Natural killer cell (primary cell): ENCODE data around the gene BIRC2. TPM values are rescaled to one million over a fixed set of nuclear protein-coding genes. Genes with fewer than 3 reads are reported as not detected.

ENCODE experiments used
- ATAC-seq, 3 donors: fragments of 150-1000 bp in 2 of 3; fragments of 200-7000 bp in 1 of 3; cut with Tn5 transposase; 1 replicate in 1 of 3; 2 replicates in 2 of 3; pipeline ENCODE4 v1.10.0; 2021; ENCODE audit warnings: mild to moderate bottlenecking in 2 of 3, moderate library complexity in 2 of 3
- DNase-seq, 2 donors: peaks; one replicate each; pipeline versions ENCODE4 v3.0.0 to v3.0.0-alpha.2; 2013 to 2021; ENCODE audit warnings: mixed read lengths in 1 of 2
- H3K27ac ChIP-seq: one replicate; pipeline ENCODE4 v1.5.1; 2013; ENCODE audit warnings: mild to moderate bottlenecking, low read length
- H3K27me3 ChIP-seq: one replicate; pipeline ENCODE4 v1.6.1; 2013; ENCODE audit warnings: low read length; ENCODE audit not compliant: control insufficient read depth, insufficient read depth
- H3K36me3 ChIP-seq: one replicate; pipeline ENCODE4 v1.6.1; 2013; ENCODE audit warnings: low read length; ENCODE audit not compliant: control insufficient read depth, insufficient read depth
- H3K4me1 ChIP-seq: one replicate; pipeline ENCODE4 v1.6.1; 2013; ENCODE audit warnings: low read length; ENCODE audit not compliant: control insufficient read depth, insufficient read depth
- H3K4me3 ChIP-seq: one replicate; pipeline ENCODE4 v1.5.1; 2013; ENCODE audit warnings: low read length
- H3K9me3 ChIP-seq: one replicate; pipeline ENCODE4 v1.6.1; 2013; ENCODE audit warnings: low read length; ENCODE audit not compliant: control insufficient read depth, insufficient read depth
- H3K27ac Mint-ChIP-seq, 2 donors: one replicate each; pipeline ENCODE4 v1.8.0; 2022; ENCODE audit warnings: mild to moderate bottlenecking in 2 of 2, mixed read lengths in 2 of 2, moderate library complexity in 1 of 2
- H3K27me3 Mint-ChIP-seq, 2 donors: one replicate each; pipeline ENCODE4 v1.8.0; 2022; ENCODE audit warnings: low read depth in 2 of 2, mixed read lengths in 2 of 2
- H3K36me3 Mint-ChIP-seq: one replicate; pipeline ENCODE4 v1.8.0; 2022; ENCODE audit warnings: mixed read lengths
- H3K4me1 Mint-ChIP-seq, 2 donors: one replicate each; pipeline ENCODE4 v1.8.0; 2022; ENCODE audit warnings: mixed read lengths in 2 of 2
- H3K4me3 Mint-ChIP-seq: one replicate; pipeline ENCODE4 v1.8.0; 2022; ENCODE audit warnings: mild to moderate bottlenecking, moderate library complexity, mixed read lengths
- H3K9me3 Mint-ChIP-seq, 2 donors: one replicate each; pipeline ENCODE4 v1.8.0; 2022; ENCODE audit warnings: mixed read lengths in 2 of 2
- CTCF ChIP-seq: fragments of 200-600 bp; IDR thresholded peaks from one replicate; pipeline ENCODE4 v1.8.0; 2022; ENCODE audit warnings: antibody characterized with exemption
- WGBS: methylation state at CpG from one replicate; pipeline ENCODE4 v1.1.7; 2013; ENCODE audit warnings: missing lambda C conversion rate; ENCODE audit not compliant: insufficient coverage; 5-methylcytosine and 5-hydroxymethylcytosine counted together
- intact Hi-C: fragments of 100-400 bp; cut with micrococcal nuclease; formaldehyde crosslinking; loops from one replicate; pipeline ENCODE4 v1.14.2; 2022
- total RNA-seq, 4 donors: library from RNA; stranded (reverse); fragments of 120-200 nt in 1 of 4; gene quantifications; one replicate each; pipeline versions ENCODE4 v1.2.3 to v1.2.4, GENCODE V29; 2013 to 2022

The BIRC2 gene
- total RNA-seq, 3 donors from 2014 or later (not counting 1 experiment from before 2014, with no cell fraction given) = 92.2 to 146 (median 111) TPM

GRCh38 chr11:102395720-102396393, 48.8 kb downstream of the BIRC2 start:
- Histone ChIP-seq H3K4me1 (no peaks in the 10 kb centered on the region), H3K9me3 (no peaks in the 10 kb centered on the region), H3K4me3 (no peak overlapping the region), H3K36me3 (peaks cover 43% of the 10 kb centered on the region), H3K27ac (no peak overlapping the region), H3K27me3 (no peaks in the 10 kb centered on the region)
- Mint-ChIP-seq H3K4me3 (no peak overlapping the region), H3K4me1 (peaks cover 9% of the 10 kb centered on the region in 2 donors), H3K36me3 (no peaks in the 10 kb centered on the region), H3K9me3 (no peaks in the 10 kb centered on the region), H3K27me3 (no peaks in the 10 kb centered on the region), H3K27ac (peak overlapping the region in 1 of 2 donors; percentile 9)
- intact Hi-C loops = no loop called here
- TF ChIP-seq CTCF = no peak
- DNase-seq = no peak
- 89% methylated on average over 4 of the region's 6 CpGs for WGBS
- ATAC-seq = no peak

GRCh38 chr11:102396708-102397563, 49.9 kb downstream of the BIRC2 start:
- TF ChIP-seq CTCF = no peak
- no peak overlapping the region for H3K4me3 ChIP-seq
- 94% methylated on average over 3 of the region's 4 CpGs for WGBS
- Mint-ChIP-seq H3K27ac (peak overlapping the region in 1 of 2 donors; percentile 9), H3K9me3 (no peaks in the 10 kb centered on the region), H3K4me1 (peaks cover 11 to 12% of the 10 kb centered on the region in 2 donors), H3K27me3 (no peaks in the 10 kb centered on the region), H3K36me3 (no peaks in the 10 kb centered on the region), H3K4me3 (no peak overlapping the region)
- no peak overlapping the region for H3K27ac ChIP-seq
- intact Hi-C loops = no loop called here
- H3K27me3 ChIP-seq = no peaks in the 10 kb centered on the region
- no peaks in the 10 kb centered on the region for H3K4me1 ChIP-seq
- ATAC-seq (no peak), DNase-seq (no peak)
- peaks cover 52% of the 10 kb centered on the region for H3K36me3 ChIP-seq
- no peaks in the 10 kb centered on the region for H3K9me3 ChIP-seq

DNA sequence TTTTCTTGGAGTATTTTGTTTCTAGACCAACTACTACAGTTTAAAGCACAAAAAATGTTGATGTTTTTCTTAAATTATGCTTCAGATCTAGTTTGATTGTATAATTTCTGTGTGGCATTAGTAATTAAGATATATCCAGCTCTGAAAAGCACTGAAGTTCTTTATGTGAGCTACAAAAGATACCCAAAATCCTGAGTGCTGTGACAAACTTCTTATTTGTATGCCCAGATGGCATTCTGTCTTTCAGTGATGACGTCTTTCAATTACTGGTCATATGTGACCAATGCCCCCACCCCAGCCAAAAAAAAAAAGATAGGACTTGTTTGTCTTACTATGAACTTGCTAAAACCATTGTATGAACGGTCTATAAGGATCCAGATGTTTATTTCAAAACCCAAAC, 51.3 kb downstream of the BIRC2 start:
- WGBS = 100% methylated on average over 2 of the region's 2 CpGs
- no peak for DNase-seq
- H3K9me3 Mint-ChIP-seq = no peaks in the 10 kb centered on the region
- no peak overlapping the region for H3K4me3 Mint-ChIP-seq
- peaks cover 4% of the 10 kb centered on the region for H3K4me1 ChIP-seq
- no peak overlapping the region for H3K27ac ChIP-seq
- no peaks in the 10 kb centered on the region for H3K27me3 Mint-ChIP-seq
- no peaks in the 10 kb centered on the region for H3K36me3 Mint-ChIP-seq
- peaks cover 47% of the 10 kb centered on the region for H3K36me3 ChIP-seq
- ATAC-seq = no peak
- no peak overlapping the region for H3K27ac Mint-ChIP-seq
- no peak overlapping the region for H3K4me3 ChIP-seq
- H3K27me3 ChIP-seq = no peaks in the 10 kb centered on the region
- intact Hi-C loops = no loop called here
- peaks cover 15 to 16% of the 10 kb centered on the region in 2 donors for H3K4me1 Mint-ChIP-seq
- H3K9me3 ChIP-seq = no peaks in the 10 kb centered on the region
- no peak for TF ChIP-seq CTCF
